Neural cell (in vitro differentiated cells): ENCODE data around the gene ADRB2. TPM values are rescaled to one million over a fixed set of nuclear protein-coding genes. Genes with fewer than 3 reads are reported as not detected.
"Not testable (repeated sequence)": the region's sequence is repeated elsewhere in the genome, so short reads cannot be mapped to it uniquely, and the experiment has no call there.

Experiments
- H2AFZ ChIP-seq: fragments of 200-600, 300-800 bp; sonication (generic), shearing (Covaris generic); 2 replicates; pipeline ENCODE4 v1.6.0; 2014; ENCODE audit warnings: low read depth, mild to moderate bottlenecking, antibody characterized with exemption, low read length, moderate library complexity
- H3F3A ChIP-seq: fragments of 200-600 bp; shearing (Covaris generic); 2 replicates; pipeline ENCODE4 v1.6.1; 2016; ENCODE audit warnings: mild to moderate bottlenecking, moderate library complexity, mixed read lengths, antibody characterized with exemption, low read length; ENCODE audit not compliant: insufficient read depth, poor library complexity, severe bottlenecking
- H3K27ac ChIP-seq: fragments of 200-600, 300-800 bp; sonication (generic), shearing (Covaris generic); 2 replicates; pipeline ENCODE4 v1.5.1; 2014; ENCODE audit warnings: mild to moderate bottlenecking, low read length, moderate library complexity
- H3K27me3 ChIP-seq: fragments of 300-800, 200-600 bp; sonication (generic), shearing (Covaris generic); 2 replicates; pipeline ENCODE4 v1.6.0; 2014; ENCODE audit warnings: mild to moderate bottlenecking, low read depth, low read length, moderate library complexity; ENCODE audit not compliant: insufficient read depth
- H3K36me3 ChIP-seq: fragments of 300-800, 200-600 bp; sonication (generic), shearing (Covaris generic); 2 replicates; pipeline ENCODE4 v1.5.1; 2014; ENCODE audit warnings: mild to moderate bottlenecking, antibody characterized with exemption, low read length, moderate library complexity; ENCODE audit not compliant: insufficient read depth
- H3K4me2 ChIP-seq: fragments of 300-800, 200-600 bp; sonication (generic), shearing (Covaris generic); 2 replicates; pipeline ENCODE4 v1.6.0; 2014; ENCODE audit warnings: mild to moderate bottlenecking, low read length
- H3K4me3 ChIP-seq: fragments of 300-800, 200-600 bp; sonication (generic), shearing (Covaris generic); 2 replicates; pipeline ENCODE4 v1.5.1; 2014; ENCODE audit warnings: mild to moderate bottlenecking, low read length, moderate library complexity
- H3K79me2 ChIP-seq: fragments of 200-600 bp; shearing (Covaris generic); replicated peaks from 2 replicates; pipeline ENCODE4 v1.6.0; 2014; ENCODE audit warnings: mild to moderate bottlenecking, low read length, moderate library complexity; ENCODE audit not compliant: insufficient read depth
- H3K9ac ChIP-seq: fragments of 300-800, 200-600 bp; sonication (generic), shearing (Covaris generic); 2 replicates; pipeline ENCODE4 v1.6.1; 2016; ENCODE audit warnings: mild to moderate bottlenecking, low read length, mixed read lengths
- H3K9me2 ChIP-seq: fragments of 200-600 bp; shearing (Covaris generic); 2 replicates; pipeline ENCODE4 v1.6.1; 2016; ENCODE audit warnings: mild to moderate bottlenecking, low read length, mixed read lengths; ENCODE audit not compliant: insufficient read depth
- H3K9me3 ChIP-seq: fragments of 200-600, 300-800 bp; sonication (generic), shearing (Covaris generic); 2 replicates; pipeline ENCODE4 v1.6.1; 2016; ENCODE audit warnings: mild to moderate bottlenecking, mixed run types, low read length, moderate library complexity, mixed read lengths
- H4K20me1 ChIP-seq: fragments of 200-600 bp; shearing (Covaris generic); 2 replicates; pipeline ENCODE4 v1.6.1; 2016; ENCODE audit warnings: mild to moderate bottlenecking, mixed run types; ENCODE audit not compliant: insufficient read depth
- CTCF ChIP-seq: fragments of 450-650 bp; IDR thresholded peaks from 2 replicates; pipeline ENCODE4 v1.5.1; 2014; ENCODE audit warnings: antibody characterized with exemption, mild to moderate bottlenecking, moderate library complexity; ENCODE audit not compliant: poor library complexity, severe bottlenecking
- EP300 ChIP-seq: fragments of 450-650 bp; conservative IDR thresholded peaks from 2 replicates; pipeline ENCODE4 v1.6.1; 2014; ENCODE audit warnings: antibody characterized with exemption, mild to moderate bottlenecking, moderate library complexity; ENCODE audit not compliant: poor library complexity, severe bottlenecking
- MXI1 ChIP-seq: fragments of 450-650 bp; conservative IDR thresholded peaks from 2 replicates; pipeline ENCODE4 v1.6.1; 2014; ENCODE audit warnings: antibody characterized with exemption, mild to moderate bottlenecking; ENCODE audit not compliant: poor library complexity, severe bottlenecking
- POLR2AphosphoS5 ChIP-seq: IDR thresholded peaks from 2 replicates; pipeline ENCODE4 v1.6.1; 2012
- REST ChIP-seq: IDR thresholded peaks from 2 replicates; pipeline ENCODE4 v1.6.1; 2012; ENCODE audit warnings: borderline replicate concordance
- SMC3 ChIP-seq: fragments of 450-650 bp; conservative IDR thresholded peaks from 2 replicates; pipeline ENCODE4 v1.6.1; 2014; ENCODE audit warnings: antibody characterized with exemption, mild to moderate bottlenecking, moderate library complexity; ENCODE audit not compliant: poor library complexity
- TAF1 ChIP-seq: IDR thresholded peaks from 2 replicates; pipeline ENCODE4 v1.6.1; 2012; ENCODE audit warnings: low read depth
- polyA plus RNA-seq: library from polyadenylated mRNA; depleted of rRNA; stranded (reverse); fragments of >200 nt; gene quantifications from 2 replicates; pipeline ENCODE4 v1.2.3, GENCODE V29; 2014

Gene ADRB2
- polyA plus RNA-seq, 1 donor from 2014 or later = not detected

GRCh38 chr5:148799737-148800527 lies 26.5 kb upstream of the ADRB2 start:
- no peak for TF ChIP-seq POLR2AphosphoS5
- no peak for TF ChIP-seq EP300
- no peak for TF ChIP-seq TAF1
- H3K36me3 ChIP-seq = no peaks in the 10 kb centered on the region
- H3K9me3 ChIP-seq = no peaks in the 10 kb centered on the region
- no peaks in the 10 kb centered on the region for H3F3A ChIP-seq
- H3K79me2 ChIP-seq = no peaks in the 10 kb centered on the region
- no peaks in the 10 kb centered on the region for H4K20me1 ChIP-seq
- H3K27me3 ChIP-seq = no peaks in the 10 kb centered on the region
- no peak overlapping the region for H3K9ac ChIP-seq
- H3K4me2 ChIP-seq = no peak overlapping the region
- no peak overlapping the region for H3K4me3 ChIP-seq
- H2AFZ ChIP-seq = no peak overlapping the region
- no peak overlapping the region for H3K27ac ChIP-seq
- H3K9me2 ChIP-seq = no peaks in the 10 kb centered on the region

GRCh38 chr5:148801682-148802276 lies 24.6 kb upstream of the ADRB2 start:
- Histone ChIP-seq H3K79me2 (no peaks in the 10 kb centered on the region), H3F3A (no peaks in the 10 kb centered on the region), H3K27me3 (no peaks in the 10 kb centered on the region), H2AFZ (no peak overlapping the region), H3K9me3 (no peaks in the 10 kb centered on the region), H3K36me3 (no peaks in the 10 kb centered on the region), H3K9me2 (no peaks in the 10 kb centered on the region), H3K4me3 (no peak overlapping the region), H3K4me2 (no peak overlapping the region), H3K27ac (no peak overlapping the region), H3K9ac (no peak overlapping the region), H4K20me1 (no peaks in the 10 kb centered on the region)
- no peak for TF ChIP-seq TAF1
- no peak for TF ChIP-seq POLR2AphosphoS5

- not testable (repeated sequence) for H3K4me3 ChIP-seq, H3K4me2 ChIP-seq, H3K27me3 ChIP-seq, H3K36me3 ChIP-seq, H3K9me3 ChIP-seq, H4K20me1 ChIP-seq, H3F3A ChIP-seq, H2AFZ ChIP-seq, H3K9me2 ChIP-seq, H3K79me2 ChIP-seq, H3K27ac ChIP-seq, H3K9ac ChIP-seq
These were observed 23.0 kb upstream of the ADRB2 start for GRCh38 chr5:148803451-148803850.

- no peak overlapping the region for H3K4me3 ChIP-seq
- no peaks in the 10 kb centered on the region for H3K27me3 ChIP-seq
- H3F3A ChIP-seq = no peaks in the 10 kb centered on the region
- TF ChIP-seq POLR2AphosphoS5 (no peak), REST (no peak), CTCF (no peak), MXI1 (no peak), SMC3 (no peak)
- H3K4me2 ChIP-seq = no peak overlapping the region
- no peaks in the 10 kb centered on the region for H3K36me3 ChIP-seq
- no peaks in the 10 kb centered on the region for H3K9me3 ChIP-seq
- H3K79me2 ChIP-seq = no peaks in the 10 kb centered on the region
- no peak overlapping the region for H3K9ac ChIP-seq
- H4K20me1 ChIP-seq = no peaks in the 10 kb centered on the region
- H2AFZ ChIP-seq = no peak overlapping the region
- no peak overlapping the region for H3K27ac ChIP-seq
- H3K9me2 ChIP-seq = no peaks in the 10 kb centered on the region
These were observed 22.0 kb upstream of the ADRB2 start for GRCh38 chr5:148804393-148804792.
